NOMO-1 (cell line): ENCODE data around the gene PAPOLB.

ENCODE experiments used
- DNase-seq, 2 experiments: peaks; one replicate each; lab custom pipeline; 2025; ENCODE audit not compliant: unreplicated experiment in 2 of 2; lab: John Stamatoyannopoulos, UW

Gene PAPOLB

DNA sequence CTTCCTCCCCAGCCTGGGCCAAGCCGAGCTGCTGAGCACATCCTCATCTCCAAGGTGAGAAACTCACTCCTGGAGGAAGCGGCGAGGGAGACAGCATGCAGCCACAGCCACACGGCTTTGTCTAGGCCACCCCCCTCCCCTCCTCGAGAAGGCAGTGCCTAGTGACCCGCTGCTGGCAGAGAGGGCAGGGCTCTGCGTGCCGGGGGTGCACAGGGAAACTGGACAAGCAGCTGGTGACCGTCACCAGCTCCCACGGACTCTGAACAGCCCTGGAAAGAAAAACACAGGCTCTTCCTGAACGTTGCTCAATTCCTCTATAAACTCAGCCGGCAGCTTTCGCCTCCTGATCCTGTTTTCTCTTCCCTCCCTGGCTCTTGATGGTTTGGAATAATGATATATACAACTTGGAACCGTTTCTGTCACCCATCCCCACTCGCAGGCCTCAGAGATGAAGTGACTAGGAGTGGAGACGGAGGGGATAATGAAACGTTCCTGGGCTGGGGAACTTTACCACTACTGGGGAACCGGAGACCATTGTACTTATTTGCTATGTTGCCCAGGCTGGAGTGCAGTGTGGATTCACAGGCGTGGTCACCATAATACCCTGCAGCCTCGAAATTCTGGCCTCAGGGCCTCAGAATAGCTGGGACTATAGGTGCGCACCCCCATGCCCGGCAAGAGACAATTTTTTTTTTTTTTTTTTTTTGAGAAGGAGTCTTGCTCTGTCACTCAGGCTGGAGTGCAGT lies 19.3 kb downstream of the PAPOLB start:
- DNase-seq, result no peak

DNA sequence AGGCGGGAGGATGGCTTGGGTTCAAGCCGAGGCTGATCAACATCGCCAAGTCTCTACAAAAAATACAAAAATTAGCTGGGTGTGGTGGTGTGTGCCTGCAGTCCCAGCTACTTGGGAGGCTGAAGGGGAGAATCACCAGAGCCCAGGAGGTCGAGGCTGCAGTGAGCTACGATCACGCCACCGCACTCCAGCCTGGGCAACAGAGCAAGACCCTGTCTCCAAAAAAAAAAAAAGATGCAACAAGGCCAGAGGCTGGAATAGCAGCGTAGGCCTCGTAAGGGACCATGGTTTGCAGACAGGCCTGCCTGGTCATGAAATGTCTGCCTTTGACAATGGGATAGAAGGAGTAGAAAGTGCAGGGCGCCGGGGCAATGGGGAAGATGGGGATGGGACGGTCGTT lies 20.0 kb downstream of the PAPOLB start:
- no peak for DNase-seq

DNA sequence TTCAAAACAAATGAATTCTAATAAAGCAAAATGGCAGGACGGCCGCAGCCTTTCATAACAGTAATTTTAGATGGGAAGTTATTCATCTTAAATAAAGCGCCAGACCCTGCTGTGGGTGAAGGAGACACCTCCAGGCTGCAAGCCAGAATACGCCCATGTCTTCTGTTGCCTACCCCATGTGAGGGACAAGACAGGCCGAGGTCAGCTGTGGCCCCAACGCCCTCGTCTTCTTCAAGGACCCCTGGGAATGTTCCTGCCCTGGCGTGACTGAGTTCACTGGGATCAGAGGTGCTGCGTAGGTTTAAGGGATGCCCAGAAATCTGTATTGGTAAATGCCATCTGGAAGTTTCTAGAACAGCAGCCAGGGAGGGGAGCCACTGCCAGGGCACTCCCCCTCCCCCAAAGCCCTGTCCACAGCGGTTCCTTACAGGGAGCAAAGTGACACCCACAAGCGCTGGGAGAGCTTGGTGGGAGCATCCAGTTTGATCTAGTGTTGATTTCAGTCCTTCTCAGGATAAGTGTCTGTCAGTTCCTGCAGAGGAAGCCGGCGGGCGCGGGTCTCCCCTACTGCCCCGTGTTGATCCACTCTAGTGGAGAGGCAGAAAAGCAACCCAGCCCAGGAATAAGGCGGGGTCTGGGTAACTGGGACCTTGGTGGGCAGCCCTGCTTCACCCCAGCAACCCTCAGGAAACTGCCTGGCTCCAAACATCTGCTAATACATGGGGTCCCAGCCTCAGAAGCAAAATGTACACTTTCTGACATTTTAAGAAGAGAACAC lies 20.6 kb downstream of the PAPOLB start:
- no peak for DNase-seq

DNA sequence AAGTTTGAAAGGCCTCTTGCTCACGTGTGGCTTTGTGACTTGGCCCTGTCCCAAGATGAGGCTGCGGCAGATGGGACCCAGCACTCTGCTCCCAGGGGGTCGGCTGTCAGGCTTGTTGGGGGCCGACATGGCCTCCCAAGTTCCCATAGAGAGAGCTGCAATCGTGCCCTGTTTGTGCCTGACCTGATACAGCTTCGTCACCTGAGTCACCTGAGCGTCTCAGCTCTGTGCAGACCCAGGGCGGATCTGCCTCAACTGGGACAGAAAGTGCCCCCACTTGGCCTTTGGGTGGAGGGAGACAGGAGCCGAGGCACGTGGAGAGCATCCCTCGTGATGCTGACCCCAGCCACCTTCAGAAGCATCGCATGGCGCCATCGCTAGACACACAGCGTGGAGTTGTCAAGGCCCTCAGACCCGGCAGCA lies 21.7 kb downstream of the PAPOLB start:
- no peak for DNase-seq

DNA sequence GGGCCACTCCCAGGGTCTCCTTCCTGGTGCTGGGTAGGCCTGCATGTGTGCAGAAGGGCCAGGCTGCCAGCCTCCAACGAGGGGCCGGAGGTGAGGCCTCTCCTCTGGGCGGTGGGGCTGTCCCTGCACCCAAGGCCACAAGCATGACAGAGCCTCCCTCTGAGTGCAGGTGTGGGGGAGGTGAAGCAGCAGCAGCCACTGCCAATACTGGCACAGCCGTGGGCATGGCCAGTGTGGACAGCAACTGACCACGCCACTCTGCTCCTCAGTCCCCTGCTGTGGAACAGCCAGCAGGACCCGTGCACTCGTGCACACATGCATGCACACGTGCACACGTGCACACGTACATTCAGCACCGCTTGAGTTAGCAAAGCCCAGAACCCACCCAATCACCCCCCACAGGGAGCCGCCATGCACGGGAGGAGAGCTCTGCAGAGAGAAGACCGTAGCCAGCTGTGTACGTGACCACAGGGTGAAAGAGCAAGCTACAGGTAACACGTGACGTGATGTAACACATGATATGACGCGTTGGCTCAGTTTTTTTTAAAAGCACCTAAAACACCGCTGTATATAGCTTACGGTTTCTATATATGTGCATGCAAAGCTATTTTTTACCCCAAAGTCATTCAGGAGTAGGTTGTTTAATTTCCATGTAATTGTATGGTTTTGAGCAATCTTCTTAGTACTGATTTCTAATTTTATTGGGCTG lies 23.1 kb downstream of the PAPOLB start:
- DNase-seq, result no peak

DNA sequence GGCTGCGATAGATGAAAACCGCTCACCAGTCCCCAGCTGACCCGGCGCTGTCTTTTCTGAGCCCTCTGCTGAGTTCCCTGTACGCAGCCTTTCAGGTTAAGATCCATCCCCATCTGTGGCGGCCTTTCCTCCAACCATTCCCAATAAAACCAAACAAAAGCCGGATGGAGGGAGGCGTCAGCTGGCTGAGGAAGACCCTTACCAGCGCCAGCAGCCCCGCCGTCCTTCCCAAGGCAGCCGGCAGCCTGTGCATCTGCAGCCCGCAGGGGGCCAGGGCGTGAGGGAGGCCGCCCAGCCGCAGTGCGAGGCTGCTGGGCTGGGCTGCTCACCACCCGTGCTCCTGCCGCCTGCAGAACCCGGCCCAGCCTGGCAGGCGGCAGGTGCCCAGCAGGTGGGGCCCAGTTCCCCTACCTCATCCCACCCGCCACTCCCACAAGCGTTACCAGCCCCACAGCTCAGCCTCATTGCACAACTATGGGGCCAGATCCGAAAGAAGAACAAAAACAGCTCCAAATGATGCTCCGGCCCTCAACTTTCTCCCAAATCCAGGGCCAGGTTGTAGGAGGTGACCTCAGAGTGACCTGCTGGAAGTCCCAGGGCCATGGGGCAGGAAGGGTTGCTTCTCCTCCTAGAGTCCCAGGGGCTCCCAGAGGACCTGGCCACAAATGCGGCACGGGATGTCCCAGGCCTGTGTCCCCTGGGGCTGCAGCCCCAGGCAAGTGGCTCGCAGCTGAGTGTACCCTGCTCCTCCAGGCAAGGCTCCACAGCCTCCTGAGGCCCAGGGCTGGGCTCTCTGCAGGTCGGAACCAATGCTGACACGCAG lies 23.8 kb downstream of the PAPOLB start:
- no peak for DNase-seq

DNA sequence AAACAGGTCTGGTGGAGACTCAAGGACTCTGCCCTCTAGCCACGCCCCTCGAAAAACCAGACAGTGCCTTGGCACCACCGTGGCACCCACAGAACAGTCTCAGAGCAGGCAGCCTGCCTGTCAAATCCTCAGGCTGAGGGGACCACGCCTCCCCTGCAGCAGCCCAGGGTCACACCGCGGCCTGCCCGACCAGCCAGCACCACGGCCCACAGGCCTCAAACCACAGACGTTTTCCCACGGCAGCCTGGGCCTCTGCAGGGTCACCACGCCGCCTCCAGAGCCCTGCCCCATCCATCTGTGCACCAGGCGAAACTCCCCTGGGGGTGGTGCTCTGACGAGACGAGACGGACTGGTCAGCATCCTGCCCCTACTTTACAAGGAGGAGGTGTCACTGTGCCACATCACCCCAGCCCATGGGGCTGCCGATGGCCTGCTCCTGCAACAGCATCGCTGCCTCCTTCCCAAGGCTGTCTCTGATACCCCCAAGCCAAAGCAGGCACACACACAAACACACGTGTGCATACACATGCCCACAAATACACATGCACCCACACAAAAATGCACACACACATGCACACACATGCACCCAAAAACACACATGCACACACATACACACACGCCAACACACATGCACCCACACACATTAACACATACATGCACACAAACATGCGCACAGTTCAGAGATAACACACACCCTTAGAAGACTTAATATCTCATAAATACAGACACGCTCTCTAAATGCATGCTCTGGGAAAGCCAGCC lies 24.6 kb downstream of the PAPOLB start:
- DNase-seq, result no peak

DNA sequence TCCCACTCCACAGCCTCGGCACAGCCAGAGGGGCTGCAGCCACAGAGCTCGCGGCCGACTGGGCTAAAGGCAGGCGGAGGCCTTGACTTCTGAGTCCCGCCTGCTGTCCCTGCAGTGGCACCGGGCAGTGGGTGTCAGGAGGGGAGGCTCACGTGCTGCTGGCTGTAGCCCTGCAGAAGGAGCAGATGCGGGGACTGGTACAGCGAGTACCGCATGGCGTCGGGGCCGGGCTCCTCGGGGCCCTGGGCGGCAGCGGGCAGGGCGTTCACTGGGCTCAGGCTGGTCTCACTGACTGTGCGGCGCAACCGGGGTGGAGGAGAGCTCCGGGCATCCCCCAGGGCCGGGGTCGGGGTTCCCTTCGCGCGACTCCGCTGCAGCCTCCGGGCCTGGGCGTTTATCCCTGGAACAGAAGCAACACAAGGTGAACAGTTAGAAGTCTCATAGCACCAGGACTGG lies 25.6 kb downstream of the PAPOLB start:
- DNase-seq, result no peak

DNA sequence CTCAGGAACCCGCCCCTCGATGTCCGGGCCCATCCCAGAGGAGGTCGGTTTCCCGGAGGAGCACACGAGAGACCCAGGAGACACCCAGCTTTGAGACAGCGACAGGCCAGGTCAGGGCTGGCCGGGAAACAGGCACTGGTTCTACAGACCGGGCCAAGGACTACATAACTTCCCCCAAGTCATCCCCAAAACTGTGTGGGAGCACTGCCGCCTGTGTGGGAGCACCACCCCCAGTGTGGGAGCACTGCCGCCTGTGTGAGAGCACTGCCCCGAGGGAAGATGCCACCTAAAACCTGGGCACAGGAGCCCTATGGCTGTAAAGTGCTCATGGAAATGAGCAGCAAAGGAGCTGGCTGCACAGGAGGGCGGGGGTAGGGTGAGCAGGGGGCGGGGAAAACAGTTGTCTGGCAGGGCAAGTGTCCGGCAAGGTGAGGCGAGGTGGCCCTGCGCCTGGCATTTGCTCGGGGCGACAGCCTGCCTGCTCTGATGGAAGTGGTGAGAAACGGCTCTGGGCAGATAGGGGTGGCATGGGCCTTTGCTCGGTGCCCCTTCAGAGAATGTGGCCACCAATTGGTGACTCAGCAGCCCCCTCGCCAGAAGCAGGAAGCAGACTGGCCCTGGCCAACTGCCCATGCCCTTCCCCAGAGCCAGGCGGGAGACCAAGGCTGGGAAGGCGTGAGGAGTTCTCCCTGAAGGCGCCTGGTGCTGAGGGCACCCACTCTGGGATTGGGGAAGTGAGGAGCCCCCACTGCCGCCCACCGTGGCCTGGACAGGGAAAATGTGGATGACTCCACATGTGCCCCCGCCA lies 26.2 kb downstream of the PAPOLB start:
- DNase-seq, result no peak

DNA sequence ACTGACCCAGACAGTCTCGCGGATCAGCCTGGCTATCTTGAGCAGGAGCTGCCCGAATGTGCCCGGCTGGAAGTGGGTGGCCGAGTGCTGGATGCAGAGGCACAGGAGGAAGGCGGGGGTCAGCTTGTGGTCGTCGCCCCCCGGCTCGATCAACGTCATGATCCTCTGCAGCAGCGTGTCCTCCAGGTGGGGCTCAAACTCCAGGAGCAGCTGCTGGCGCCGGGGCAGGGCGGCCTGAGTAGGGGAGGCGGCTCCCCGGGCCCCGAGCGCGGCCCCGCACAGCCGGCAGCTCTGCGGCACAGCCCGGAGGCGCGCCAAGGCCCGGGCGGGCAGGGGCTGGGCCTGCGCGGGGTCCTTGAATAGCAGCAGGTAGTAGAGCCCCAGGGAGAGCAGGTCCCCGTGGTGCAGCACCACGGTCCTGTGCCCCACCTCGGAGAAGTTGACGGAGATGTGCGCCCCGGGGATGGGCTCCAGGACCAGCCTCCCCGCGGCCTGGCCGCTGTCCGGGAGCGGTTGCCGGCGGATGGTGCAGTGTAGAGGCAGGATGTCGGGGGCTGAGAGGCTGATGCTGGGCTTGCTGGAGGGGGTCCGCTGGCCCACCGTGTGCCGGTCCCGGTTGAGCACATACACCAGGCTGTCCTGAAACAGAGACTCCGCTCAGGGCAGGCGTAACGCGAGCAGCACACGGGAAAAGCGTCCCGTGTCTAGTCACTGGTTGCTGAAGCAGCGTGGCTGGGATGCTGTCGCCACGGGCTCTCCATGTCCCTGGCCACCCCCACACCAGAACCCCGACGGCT lies 27.0 kb downstream of the PAPOLB start:
- no peak for DNase-seq

DNA sequence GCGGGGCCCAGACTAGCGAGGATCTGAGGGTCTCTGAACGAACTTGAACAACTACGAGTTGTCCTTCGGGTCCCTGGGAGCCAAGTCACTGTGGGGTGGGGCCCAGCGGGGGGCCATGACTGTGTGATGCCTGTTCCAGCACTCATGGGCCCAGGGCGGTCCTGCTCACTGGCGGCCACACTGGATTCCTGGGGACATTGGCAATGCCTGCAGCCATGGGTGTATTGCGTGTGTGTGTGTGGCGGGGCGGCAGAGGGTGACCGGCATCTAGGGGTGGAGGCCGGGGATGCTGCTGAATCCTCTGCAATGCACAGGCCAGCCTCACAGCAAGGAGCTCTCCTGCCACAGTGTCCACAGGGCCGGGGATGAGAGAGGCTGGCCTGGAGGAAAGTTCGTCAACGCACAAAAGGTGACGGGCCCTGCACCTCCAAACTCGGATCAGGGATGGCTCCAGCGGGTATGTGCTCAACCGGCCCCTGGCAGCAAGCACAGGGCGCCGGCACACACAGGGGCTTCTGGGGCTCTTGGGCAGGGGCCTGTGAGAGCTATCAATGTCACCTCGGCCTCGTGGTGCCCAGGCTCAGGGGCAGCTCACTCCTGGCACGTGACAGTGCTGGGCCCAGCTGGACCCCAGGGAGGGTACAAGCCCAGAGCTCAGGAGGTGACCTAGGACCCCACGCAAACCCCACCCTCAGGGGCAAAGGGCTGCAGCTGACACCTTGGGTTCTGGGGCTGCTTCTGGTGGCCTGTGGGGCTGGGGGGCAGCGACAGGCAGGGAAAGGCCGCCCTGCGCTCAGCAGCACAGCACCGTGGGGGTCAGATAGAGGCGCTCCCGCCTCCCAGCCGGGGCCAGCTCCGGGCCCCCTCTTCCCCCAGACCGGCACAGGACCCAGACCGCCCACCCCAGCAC lies 27.9 kb downstream of the PAPOLB start:
- no peak for DNase-seq

DNA sequence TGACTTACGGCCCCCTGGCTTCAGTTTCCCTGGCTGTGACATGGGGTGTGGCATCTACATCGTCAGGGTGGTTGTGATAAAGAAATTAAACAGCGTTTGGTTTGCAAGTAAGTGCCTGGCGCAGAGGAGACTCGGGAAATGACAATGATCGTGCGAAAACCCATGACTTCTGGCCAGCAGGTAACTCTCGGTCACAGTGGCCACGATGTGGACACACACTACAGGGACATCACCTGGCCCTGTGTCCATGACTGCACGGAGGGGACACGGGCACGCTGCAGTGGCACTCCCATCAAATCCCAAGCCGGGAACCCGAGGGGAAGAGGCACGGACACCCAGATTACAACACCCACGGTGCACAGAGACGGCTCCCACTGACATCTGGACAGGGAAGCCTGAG lies 28.7 kb downstream of the PAPOLB start:
- DNase-seq, result no peak

DNA sequence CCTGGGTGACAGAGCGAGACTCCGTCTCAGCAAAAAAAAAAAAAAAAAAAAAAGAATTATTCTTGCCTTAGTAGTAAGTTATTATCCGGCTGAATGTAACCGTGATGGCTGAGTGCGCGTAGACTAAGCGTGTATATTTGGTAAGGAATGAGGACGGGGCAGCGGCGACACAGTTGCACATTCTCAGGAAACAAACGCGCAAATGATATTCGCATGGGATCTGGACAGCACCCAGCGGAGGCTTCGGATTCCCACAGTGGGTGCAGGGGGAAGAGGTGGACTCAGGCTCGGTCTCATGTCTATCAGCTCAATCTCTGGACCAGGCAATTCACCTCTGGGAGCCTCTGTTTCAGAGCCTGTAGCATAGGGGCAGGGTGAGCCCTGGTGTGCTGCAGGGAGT lies 29.1 kb downstream of the PAPOLB start:
- DNase-seq, result no peak

DNA sequence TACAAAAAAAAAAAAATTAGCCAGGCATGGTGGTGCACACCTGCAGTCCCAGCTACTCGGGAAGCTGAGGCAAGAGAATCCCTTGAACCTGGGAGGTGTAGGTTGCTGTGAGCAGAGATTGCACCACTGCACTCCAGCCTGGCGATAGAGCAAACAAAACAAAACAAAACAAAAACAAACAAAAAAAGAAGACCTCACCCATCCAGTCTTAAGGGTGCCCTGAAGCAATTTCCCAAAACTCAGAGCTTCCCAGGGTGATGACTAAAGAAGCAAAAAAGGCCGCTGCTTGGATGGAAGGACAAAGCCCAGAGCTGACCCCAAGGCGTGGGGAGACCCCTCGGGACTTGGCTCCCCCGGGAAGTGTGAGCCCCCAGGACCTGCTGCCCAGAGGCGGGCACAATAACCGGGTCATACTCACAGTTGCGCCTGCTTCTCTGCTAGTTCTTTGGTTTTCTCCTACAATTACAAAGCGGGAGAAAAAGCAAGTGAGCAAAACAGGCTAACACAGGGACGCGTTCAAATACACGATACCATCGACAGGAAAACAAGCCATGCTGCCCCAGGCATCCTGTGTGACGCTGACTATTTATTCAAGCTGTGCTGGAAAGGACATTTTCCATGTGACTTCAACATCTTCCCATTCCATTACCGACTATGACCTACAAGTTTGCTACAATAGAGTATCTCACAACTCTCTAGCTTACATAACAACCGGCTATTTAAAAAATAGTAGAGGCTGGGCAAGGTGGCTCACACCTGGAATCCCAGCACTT lies 29.9 kb downstream of the PAPOLB start:
- DNase-seq, result no peak

DNA sequence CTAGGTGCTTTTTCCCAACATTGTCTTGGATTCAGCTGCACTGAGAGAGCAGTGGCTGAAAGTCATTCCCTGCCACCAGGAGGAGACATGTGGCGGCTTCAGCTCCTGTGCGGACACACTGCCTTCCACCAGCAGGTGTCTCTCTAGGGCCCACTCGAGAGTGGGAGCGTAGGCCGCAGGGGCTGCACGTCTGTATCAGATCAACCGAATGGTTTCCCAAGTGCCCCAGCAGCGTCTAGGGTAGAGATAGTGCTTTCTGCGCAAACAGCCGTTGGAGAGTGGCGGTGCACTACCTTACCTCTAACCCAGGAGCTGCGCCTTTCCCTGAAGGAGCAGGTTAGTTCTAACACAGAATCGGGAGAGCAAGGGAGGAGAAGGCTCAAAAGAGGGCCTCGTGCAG lies 31.7 kb downstream of the PAPOLB start:
- no peak for DNase-seq

DNA sequence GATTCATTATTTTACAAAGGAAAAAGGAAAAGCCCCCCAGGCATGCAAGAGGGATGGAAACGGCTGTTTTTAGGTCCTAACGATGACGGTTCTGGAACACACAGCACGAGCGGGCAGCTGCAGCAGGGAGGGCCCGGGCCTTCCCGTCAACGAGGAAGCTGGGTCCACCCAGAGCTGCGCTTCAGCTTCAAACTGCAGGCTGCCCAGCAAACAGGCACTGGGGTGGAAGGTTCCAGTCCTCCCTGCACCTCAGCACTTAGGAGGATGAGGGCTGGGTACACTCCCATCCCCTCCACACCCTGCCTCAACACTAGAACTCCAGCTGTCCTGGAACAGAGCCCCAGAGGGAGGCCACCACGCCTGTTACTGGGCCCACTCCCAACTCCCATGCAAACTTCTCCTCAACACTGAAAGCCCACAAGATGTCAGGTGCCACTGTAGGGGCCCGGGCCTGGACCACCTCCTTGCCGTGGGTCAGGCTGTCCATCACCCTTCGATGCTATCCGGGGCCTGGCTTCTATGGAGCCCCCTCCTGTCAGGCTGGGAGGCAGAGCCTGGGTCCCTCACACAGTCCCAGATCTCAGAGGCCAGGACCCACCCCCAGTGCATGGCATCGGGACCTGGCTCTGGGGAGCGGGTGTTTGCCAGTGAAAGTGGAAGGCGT lies 33.0 kb downstream of the PAPOLB start:
- DNase-seq, result no peak
